ENCODE results near the gene TMEM260.

TMEM260 gene

GRCh38 chr14:56579345-56580220 is at the start of gene TMEM260:
Gene TMEM260 (plus strand): TSS chr14:56579798. CDS start chr14:56579915, 117 bp downstream.
- peak; percentile 89 for DNase-seq

GRCh38 chr14:56532546-56532945 is 47.1 kb upstream of the TMEM260 start:
- DNase-seq: no peak

- no peak for DNase-seq
Observed at GRCh38 chr14:56534656-56535055, 44.9 kb upstream of the TMEM260 start.

GRCh38 chr14:56539862-56540261 is 39.7 kb upstream of the TMEM260 start:
- no peak for DNase-seq

GRCh38 chr14:56543436-56543835 is 36.2 kb upstream of the TMEM260 start:
- no peak for DNase-seq

- no peak for DNase-seq
Observed at GRCh38 chr14:56549721-56550120, 29.9 kb upstream of the TMEM260 start.

- no peak for DNase-seq
Observed at GRCh38 chr14:56552615-56553014, 27.0 kb upstream of the TMEM260 start.

GRCh38 chr14:56554301-56554700 is 25.3 kb upstream of the TMEM260 start:
- DNase-seq: no peak

- peak; percentile 16 for DNase-seq
Observed at GRCh38 chr14:56555921-56556570, 23.6 kb upstream of the TMEM260 start.

- DNase-seq: no peak
Observed at GRCh38 chr14:56559182-56559581, 20.4 kb upstream of the TMEM260 start.

- no peak for DNase-seq
Observed at GRCh38 chr14:56561606-56562005, 18.0 kb upstream of the TMEM260 start.

- DNase-seq: no peak
Observed at GRCh38 chr14:56562883-56563282, 16.7 kb upstream of the TMEM260 start.

- DNase-seq: no peak
Observed at GRCh38 chr14:56569174-56569573, 10.4 kb upstream of the TMEM260 start.

- DNase-seq: no peak
Observed at GRCh38 chr14:56570295-56570694, 9.3 kb upstream of the TMEM260 start.

GRCh38 chr14:56580221-56580711 is 668 bp downstream of the TMEM260 start:
- DNase-seq: no peak

- DNase-seq: no peak
Observed at GRCh38 chr14:56581041-56581727, 1.6 kb downstream of the TMEM260 start.

GRCh38 chr14:56585461-56586084 is 6.0 kb downstream of the TMEM260 start:
- DNase-seq: no peak

GRCh38 chr14:56587701-56588100 is 8.1 kb downstream of the TMEM260 start:
- DNase-seq: no peak

GRCh38 chr14:56590535-56590960 is 10.9 kb downstream of the TMEM260 start:
- no peak for DNase-seq

- DNase-seq: no peak
Observed at GRCh38 chr14:56592746-56593544, 13.3 kb downstream of the TMEM260 start.

- no peak for DNase-seq
Observed at GRCh38 chr14:56594428-56594827, 14.8 kb downstream of the TMEM260 start.

GRCh38 chr14:56598519-56598918 is 18.9 kb downstream of the TMEM260 start:
- no peak for DNase-seq
